ENCODE measurements around the gene BICD2.

DNA sequence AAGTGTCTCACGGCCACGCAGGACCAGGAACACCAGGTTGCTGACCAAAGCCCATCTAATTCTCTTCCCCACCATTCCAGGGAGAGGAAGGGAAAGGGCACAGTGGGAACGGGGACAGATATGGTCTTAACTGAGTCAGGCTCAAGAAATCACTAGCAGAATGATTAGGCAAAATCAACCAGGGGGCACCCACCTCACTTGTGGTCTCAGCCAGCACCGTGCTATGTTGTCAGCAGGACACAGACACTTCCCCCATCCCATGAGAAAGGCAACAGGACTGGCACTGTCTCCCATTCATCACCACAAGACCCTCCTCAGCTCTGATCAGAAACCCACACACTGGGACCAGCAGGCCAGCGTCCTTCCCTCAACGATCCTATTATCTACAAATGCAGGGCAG lies 2.9 kb downstream of the BICD2 start:
- TF ChIP-seq CTCF (IDR thresholded peaks at IDR 0.05 in 2 of 3, conservative IDR thresholded peaks at IDR 0.05 in 1 of 3; ENCODE audit: insufficient read depth in 2 of 3, low read depth in 1 of 3, low read length in 3 of 3): no peak
- TF ChIP-seq GTF2F1 (IDR thresholded peaks at IDR 0.05; ENCODE audit: low read depth, low read length): no peak
- no peak for TF ChIP-seq ZNF778 (CRISPR knock-in tag; IDR thresholded peaks at IDR 0.05)
- TF ChIP-seq LCOR (CRISPR knock-in tag; IDR thresholded peaks at IDR 0.05): no peak
- no peak for TF ChIP-seq KDM1A (IDR thresholded peaks at IDR 0.05)
- no peak for TF ChIP-seq CEBPZ (IDR thresholded peaks at IDR 0.05; ENCODE audit: borderline replicate concordance, low read depth, low read length)
